ENCODE data around the gene ACBD7. TPM values are rescaled to one million over a fixed set of nuclear protein-coding genes. Genes with fewer than 3 reads are reported as not detected.

Gene ACBD7
- total RNA-seq, 1 experiment from 2014 or later, result 1.8 TPM

- Histone ChIP-seq H3K36me3 (ENCODE audit: control insufficient read depth, insufficient read depth, low read length) (no peaks in the 10 kb centered on the region), H3K4me3 (ENCODE audit: low read depth in 2 of 2, low read length in 2 of 2) (no peak overlapping the region), H3K27ac (ENCODE audit: low read length) (no peak overlapping the region), H3K4me1 (ENCODE audit: control insufficient read depth, insufficient read depth, low read length) (no peaks in the 10 kb centered on the region), H3K9me3 (ENCODE audit: control insufficient read depth, insufficient read depth, low read depth, low read length) (0 out of 2 replicates have a peak, but pooled peaks cover 3% of the 10 kb centered on the region), H3K27me3 (ENCODE audit: control insufficient read depth, insufficient read depth, low read length) (no peaks in the 10 kb centered on the region)
- DNase-seq (ENCODE audit: low read depth, low spot score) (no peak), ATAC-seq (no peak)
- POLR2A ChIA-PET, result no interaction called here
- no TSS peak for BruUV-seq (replicated peaks)
- no peak for TF ChIP-seq POLR2AphosphoS5 (IDR thresholded peaks at IDR 0.05; ENCODE audit: low read depth, low read length)
- TF ChIP-seq TCF7L2 (IDR thresholded peaks at IDR 0.05; ENCODE audit: low read depth, low read length), result no peak
- TF ChIP-seq SIN3A (IDR thresholded peaks at IDR 0.05; ENCODE audit: borderline replicate concordance, insufficient read depth, low read depth, low read length), result no peak
- TF ChIP-seq REST (IDR thresholded peaks at IDR 0.05; ENCODE audit: insufficient read depth in 1 of 2, low read depth in 2 of 2, low read length in 1 of 2), result no peak
- intact Hi-C loops (cut with micrococcal nuclease; ENCODE audit: unreplicated experiment) (no loop called here), in situ Hi-C loops (cut with HindIII; ENCODE audit: low pct_unique_long_range_greater_than_20kb, low sequenced_read_pairs) (no loop called here)
- CTCF ChIA-PET, result no interaction called here
Measured at GRCh38 chr10:15069230-15069629, 19.3 kb downstream of the ACBD7 start.

GRCh38 chr10:15068802-15069201 lies 19.8 kb downstream of the ACBD7 start:
- Histone ChIP-seq H3K9me3 (ENCODE audit: control insufficient read depth, insufficient read depth, low read depth, low read length) (0 out of 2 replicates have a peak, but pooled peaks cover 3% of the 10 kb centered on the region), H3K27me3 (ENCODE audit: control insufficient read depth, insufficient read depth, low read length) (no peaks in the 10 kb centered on the region), H3K27ac (ENCODE audit: low read length) (no peak overlapping the region), H3K4me1 (ENCODE audit: control insufficient read depth, insufficient read depth, low read length) (no peaks in the 10 kb centered on the region), H3K36me3 (ENCODE audit: control insufficient read depth, insufficient read depth, low read length) (no peaks in the 10 kb centered on the region), H3K4me3 (ENCODE audit: low read depth in 2 of 2, low read length in 2 of 2) (no peak overlapping the region)
- in situ Hi-C loops (cut with HindIII; ENCODE audit: low pct_unique_long_range_greater_than_20kb, low sequenced_read_pairs) (no loop called here), intact Hi-C loops (cut with micrococcal nuclease; ENCODE audit: unreplicated experiment) (no loop called here)
- POLR2A ChIA-PET, result interaction anchor here (0.6 kb wide), 1 partner anchor 397 kb away, joined by 8 read pairs; no protein-coding TSS in a partner anchor
- TF ChIP-seq REST (IDR thresholded peaks at IDR 0.05; ENCODE audit: insufficient read depth in 1 of 2, low read depth in 2 of 2, low read length in 1 of 2) (no peak), CTCF (IDR thresholded peaks at IDR 0.05) (no peak), POLR2AphosphoS5 (IDR thresholded peaks at IDR 0.05; ENCODE audit: low read depth, low read length) (no peak), SIN3A (IDR thresholded peaks at IDR 0.05; ENCODE audit: borderline replicate concordance, insufficient read depth, low read depth, low read length) (no peak)
- BruUV-seq (replicated peaks), result no TSS peak
- ATAC-seq (no peak), DNase-seq (ENCODE audit: low read depth, low spot score) (no peak)
- CTCF ChIA-PET, result no interaction called here

Measured in Panc1 (cell line).